ENCODE results near the gene PRM2.
A peak's percentile ranks its signal among the peaks of the same experiment; 100 is the strongest.
"Not testable (repeated sequence)": the region's sequence is repeated elsewhere in the genome, so short reads cannot be mapped to it uniquely, and the experiment has no call there.

Gene PRM2

GRCh38 chr16:11307639-11308492 is 31.6 kb upstream of the PRM2 start:
- DNase-seq (ENCODE audit: low spot score), result no peak

GRCh38 chr16:11306997-11307638 is 30.8 kb upstream of the PRM2 start:
- no peak for DNase-seq (ENCODE audit: low spot score)

- no peak for DNase-seq (ENCODE audit: low spot score)
Observed at GRCh38 chr16:11306381-11306780, 30.1 kb upstream of the PRM2 start.

GRCh38 chr16:11303405-11304138 is 27.3 kb upstream of the PRM2 start:
- no peak for DNase-seq (ENCODE audit: low spot score)

- no peak for DNase-seq (ENCODE audit: low spot score)
Observed at GRCh38 chr16:11302977-11303376, 26.7 kb upstream of the PRM2 start.

- no peak for DNase-seq (ENCODE audit: low spot score)
Observed at GRCh38 chr16:11301645-11302501, 25.6 kb upstream of the PRM2 start.

- DNase-seq (ENCODE audit: low spot score), result no peak
Observed at GRCh38 chr16:11300560-11300892, 24.2 kb upstream of the PRM2 start.

GRCh38 chr16:11299865-11300559 is 23.7 kb upstream of the PRM2 start:
- DNase-seq (ENCODE audit: low spot score), result no peak

- DNase-seq (ENCODE audit: low spot score), result not testable (repeated sequence)
Observed at GRCh38 chr16:11298950-11299547, 22.8 kb upstream of the PRM2 start.

- DNase-seq (ENCODE audit: low spot score), result no peak
Observed at GRCh38 chr16:11298143-11298900, 22.0 kb upstream of the PRM2 start.

GRCh38 chr16:11297492-11298142 is 21.3 kb upstream of the PRM2 start:
- DNase-seq (ENCODE audit: low spot score), result peak; percentile 13

GRCh38 chr16:11296706-11297491 is 20.6 kb upstream of the PRM2 start:
- DNase-seq (ENCODE audit: low spot score), result no peak

- DNase-seq (ENCODE audit: low spot score), result no peak
Observed at GRCh38 chr16:11296351-11296705, 20.0 kb upstream of the PRM2 start.

GRCh38 chr16:11295672-11296071 is 19.4 kb upstream of the PRM2 start:
- no peak for DNase-seq (ENCODE audit: low spot score)

GRCh38 chr16:11292076-11292748 is 15.9 kb upstream of the PRM2 start:
- no peak for DNase-seq (ENCODE audit: low spot score)

- DNase-seq (ENCODE audit: low spot score), result no peak
Observed at GRCh38 chr16:11291091-11291703, 14.9 kb upstream of the PRM2 start.

GRCh38 chr16:11290102-11290893 is 14.0 kb upstream of the PRM2 start:
- DNase-seq (ENCODE audit: low spot score), result no peak
